Fibroblast of skin of abdomen (primary cell): ENCODE data around the gene EHD3.

Experiments used
- DNase-seq: peaks from one replicate; pipeline ENCODE4 v3.0.0-alpha.2; 2013

EHD3 gene

DNA sequence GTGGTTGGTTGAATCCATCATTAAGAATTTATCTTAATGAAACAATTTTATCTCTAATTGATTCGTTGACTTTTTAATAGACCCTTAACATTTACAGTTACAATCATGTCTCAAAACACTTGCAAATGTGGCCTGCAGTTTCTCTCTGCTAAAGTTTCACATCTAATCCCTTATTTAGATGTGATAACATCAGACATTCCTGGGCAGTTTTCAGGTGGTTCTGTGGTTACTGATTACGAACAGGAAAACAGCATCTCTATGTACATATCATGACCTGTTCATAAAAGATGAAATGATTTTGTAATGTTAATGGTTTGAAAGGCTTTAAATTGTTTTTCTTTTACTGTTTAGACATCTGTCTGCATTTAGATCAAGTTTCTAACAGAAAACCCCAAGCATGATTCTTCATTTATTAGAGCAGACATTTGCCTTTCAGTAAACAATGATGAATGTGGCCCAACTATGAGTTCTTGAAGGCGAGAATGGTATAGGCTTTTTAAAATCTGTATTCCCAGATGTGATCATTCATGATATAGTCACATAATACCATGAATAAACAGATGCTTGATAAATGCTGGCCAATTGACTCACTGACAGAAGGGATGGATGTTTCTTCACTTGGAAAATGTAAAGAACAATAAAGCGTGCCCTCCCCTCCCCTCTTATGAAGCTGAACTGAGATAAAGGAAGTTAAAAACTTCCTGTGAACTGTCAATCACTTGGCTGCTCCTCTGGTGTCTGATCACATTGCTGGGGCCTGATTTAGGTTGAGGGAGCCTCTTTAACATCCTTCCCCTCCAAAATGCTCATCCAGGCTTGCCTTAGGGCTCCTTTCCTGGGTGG lies 20.1 kb upstream of the EHD3 start:
- DNase-seq, result no peak

DNA sequence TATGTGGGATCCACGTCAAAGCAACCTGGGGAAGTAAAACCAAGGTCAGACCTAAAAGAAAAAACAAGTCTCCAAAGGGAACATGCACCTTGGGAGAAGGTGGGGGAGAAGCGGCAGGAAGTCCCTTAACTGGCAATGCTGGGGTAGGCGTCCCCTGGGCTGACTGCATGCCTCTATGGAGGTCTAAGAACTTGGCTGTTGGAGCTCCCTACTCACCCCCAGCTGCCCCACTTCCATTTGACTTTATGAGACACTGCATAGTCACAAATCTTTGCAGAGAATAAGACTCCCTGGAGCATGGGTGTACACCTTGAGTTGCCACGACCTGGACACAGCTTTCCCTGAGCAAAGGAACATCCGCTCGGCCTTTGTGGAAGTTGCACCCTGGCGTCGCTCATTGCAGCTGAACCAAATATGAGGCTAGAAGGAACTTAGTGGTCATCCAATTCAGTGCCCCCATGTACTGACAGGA lies 19.5 kb upstream of the EHD3 start:
- DNase-seq, result no peak

DNA sequence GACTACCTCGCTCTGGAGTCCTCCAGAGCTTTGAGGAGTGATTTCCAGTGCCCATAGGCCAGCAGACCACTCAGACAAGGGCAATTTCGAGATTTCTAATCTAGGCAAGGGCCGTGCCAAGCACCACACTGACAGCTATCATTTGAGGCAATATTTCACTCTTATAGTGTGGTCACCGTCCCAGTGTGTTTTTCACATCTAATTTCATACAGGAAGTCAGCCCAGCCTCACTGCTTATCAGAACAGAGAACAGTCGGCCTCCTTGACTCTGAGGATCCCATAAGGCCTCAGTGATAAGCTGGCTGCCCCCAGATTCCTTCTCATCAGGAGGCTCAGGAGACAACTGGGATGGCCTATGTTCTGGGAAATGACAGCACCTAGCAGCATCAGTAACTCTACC lies 17.2 kb upstream of the EHD3 start:
- DNase-seq, result no peak

DNA sequence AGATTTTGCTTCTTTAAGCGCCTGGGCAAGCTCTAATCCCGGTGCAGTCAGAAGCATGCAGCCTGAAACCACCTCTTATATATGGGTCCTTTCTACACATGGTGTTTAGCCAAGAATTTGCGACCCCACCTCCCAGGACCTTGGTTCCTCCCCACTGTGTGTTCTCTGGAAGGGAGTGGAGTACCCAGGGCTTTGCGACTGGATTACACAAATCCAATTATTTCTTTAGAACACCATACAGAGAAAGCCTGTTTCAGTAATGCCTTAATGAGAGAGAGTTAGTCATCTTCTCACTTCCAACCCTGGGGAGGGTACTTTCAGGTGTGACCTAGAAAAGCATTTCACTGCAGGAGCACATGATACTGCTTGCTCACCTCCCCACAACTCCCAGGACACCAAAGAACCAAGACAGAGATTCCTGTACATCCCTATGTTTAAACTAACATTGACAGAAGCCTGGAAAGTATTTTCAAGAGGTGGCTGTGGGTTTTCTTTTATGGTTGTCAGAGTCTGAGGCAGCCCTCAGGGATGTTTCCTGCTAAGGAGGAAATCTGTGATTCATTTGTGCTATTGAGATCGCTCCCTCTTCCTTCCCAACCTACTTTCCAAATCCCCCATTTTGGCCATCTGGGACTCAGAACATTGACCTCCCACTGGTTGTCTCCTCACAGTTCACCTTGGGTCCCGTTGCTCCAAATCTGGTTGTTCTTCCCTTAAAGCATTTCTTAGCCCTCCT lies 16.3 kb upstream of the EHD3 start, which contains the start of gene CAPN14:
TSS of gene CAPN14 (minus strand) at position 51 of the 736 bp plus-strand sequence. CDS start 12,068 bp downstream, outside the sequence.
- DNase-seq, result no peak

DNA sequence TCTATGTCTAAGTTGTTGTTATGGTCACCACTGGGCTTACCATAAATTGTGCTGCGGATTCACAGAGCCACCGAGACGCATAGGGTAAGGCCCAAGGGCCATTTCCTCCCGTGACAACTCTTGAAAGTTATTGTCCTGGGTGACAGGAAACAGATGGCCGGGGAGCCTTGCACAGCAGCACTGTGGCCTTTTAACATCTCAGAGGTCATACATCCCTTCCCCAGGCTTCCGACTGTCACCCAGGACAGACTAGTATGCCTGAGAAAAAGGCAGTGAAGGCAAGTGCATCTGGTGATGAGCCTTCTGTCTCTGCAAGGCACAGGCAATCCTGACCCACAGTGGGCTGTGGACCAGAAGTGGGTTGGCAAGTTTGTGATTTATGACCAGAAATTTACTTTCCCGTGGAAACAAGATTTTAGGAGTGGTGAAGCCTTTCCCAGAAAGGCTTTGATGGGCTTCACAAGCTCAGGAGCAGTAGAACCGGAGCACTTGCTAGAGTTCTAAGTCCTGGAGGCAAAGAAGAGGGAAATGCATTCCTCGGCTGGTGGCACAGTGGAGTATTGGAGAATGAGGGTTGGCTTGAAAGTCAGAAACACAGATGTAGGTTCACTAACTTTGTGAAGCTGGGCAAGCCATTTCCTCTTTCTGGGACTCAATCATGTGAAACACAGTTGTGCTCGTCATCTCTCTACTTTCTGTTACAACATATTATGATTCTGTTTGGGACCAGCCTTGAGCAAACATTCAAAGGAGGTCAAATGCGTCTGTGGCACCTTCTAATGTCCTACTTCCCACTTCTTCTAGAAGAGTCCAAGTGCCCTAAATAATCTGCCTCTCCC lies 14.6 kb upstream of the EHD3 start:
- no peak for DNase-seq

DNA sequence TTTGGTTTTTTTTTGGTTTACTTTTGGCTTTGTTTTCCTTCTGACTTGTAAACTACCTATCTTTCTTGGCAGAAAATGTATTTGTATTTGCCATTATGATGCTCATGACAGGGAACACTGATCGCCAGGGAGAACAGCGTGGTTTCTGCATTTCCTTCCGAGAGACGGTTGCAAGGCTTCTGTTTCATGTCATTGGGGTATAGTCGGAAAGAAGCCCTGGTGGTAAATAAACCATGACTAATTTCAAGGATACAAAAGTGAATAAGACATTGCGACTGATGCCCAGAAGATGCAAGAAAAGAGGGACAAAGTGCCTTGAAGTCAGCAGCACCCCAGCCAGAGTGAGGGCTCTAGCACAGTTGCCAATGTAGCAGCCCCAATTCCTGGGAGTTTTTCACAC lies 12.4 kb upstream of the EHD3 start:
- DNase-seq, result no peak

DNA sequence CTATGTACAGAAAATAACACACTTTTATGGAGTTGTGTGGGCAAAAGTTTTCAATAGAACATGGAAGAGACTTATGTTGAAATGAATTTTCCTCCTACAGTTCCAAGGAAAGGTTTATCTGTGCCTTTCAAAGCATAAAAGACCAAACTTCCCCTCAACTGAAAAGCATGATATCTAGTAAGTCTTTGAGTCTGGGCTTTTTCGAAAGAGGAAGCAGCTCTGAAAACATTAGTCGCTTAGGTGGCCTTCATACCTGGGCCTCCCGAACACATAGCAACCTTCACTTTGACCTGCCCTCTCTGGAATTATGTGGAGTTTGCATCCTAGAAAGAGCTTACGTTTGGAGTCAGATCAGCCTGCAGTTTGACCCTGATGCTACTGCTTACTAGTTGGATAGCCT lies 11.9 kb upstream of the EHD3 start:
- no peak for DNase-seq

DNA sequence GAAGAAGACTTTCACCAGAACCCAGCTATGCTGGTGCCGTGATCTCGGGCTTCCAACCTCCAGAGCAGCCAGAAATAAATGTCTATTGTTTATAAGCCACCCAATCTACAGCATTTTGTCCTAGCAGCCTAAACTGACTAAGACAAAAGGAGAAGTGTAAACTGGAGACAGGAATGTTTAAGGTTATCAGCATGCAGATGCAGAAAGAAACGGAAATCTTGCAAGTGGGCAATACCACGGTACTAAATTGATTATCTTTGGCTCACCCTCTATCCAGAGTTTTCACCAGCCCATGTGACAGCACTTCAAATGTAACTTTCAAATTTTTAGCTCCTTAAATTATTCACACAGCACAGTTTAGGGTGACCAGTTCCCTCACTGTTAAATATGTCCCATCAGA lies 10.9 kb upstream of the EHD3 start:
- DNase-seq, result no peak

DNA sequence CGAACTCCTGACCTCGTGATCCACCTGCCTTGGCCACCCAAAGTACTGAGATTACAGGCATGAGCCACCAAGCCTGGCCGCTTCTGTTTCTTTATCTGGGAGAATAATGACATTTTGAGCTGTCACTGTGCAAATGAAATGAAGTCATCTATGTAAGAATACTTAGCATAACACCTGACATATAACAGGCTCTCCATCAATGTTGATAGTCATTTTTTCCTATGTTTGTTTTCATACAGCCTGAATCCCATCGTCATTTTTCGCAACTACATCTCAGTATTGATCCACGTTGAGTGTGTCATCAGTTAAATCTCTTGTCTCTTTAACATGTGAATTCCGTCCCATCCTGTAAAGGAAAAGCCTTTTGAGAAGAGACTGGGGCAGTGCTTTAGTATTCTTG lies 10.2 kb upstream of the EHD3 start:
- DNase-seq, result no peak

DNA sequence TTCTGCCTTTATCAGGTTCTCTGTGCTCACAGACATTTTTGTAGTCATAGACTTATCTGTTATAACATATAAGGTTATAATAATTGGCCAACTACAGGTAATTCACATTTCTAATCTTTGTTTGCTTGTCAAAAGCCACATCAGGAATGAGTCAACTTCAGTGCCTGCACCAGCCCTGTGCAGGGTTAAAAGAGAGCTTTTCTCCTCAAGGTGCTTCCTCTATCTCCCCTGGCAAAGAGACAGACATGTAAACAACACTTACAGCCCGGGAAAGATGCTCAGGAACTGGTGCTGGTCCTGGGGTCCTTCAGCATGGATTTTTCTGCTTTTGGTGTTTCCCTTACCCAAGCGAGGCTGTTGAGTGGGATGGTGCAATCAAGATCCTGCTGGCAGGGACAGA lies 7.7 kb upstream of the EHD3 start:
- DNase-seq, result no peak

DNA sequence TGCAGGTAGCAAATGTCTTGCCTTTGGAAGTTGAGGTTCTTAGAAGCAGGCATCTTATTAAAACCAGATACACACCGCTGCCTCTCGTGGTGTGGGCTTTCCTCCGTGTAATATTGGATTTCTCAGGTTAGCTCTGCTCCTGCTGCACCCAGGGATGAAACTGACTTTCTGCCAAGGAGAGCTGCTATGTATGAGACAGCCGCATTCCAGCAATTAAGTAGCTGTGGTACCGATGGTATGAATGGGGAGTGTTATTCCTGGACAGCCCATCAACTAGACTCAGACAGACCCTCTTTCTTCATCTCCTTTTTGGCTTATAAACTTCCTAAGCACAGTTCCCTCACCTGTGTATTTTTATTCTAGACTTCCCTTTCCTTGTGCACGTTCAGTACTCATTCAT lies 6.8 kb upstream of the EHD3 start:
- peak; percentile 17 for DNase-seq

DNA sequence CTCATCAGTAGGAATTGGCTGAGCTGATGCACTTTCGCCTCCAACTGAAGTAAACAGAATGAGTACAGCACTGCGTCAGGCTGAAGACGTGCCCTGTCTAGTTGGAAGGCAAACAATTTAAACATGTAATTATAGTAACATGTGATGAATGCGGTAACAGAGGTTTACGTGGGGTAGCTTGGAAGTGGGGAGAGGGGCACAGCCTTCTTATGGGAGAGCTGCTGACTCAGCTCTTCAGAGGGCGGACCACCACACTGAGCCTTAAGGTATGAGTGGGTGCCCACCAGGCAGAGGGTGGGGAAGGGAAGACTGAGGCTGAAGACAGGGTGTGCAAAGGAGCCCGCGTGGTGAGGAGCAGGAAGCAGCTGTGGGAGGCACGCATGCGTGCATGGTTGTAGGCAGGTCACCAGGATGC lies 6.2 kb upstream of the EHD3 start:
- DNase-seq, result no peak

DNA sequence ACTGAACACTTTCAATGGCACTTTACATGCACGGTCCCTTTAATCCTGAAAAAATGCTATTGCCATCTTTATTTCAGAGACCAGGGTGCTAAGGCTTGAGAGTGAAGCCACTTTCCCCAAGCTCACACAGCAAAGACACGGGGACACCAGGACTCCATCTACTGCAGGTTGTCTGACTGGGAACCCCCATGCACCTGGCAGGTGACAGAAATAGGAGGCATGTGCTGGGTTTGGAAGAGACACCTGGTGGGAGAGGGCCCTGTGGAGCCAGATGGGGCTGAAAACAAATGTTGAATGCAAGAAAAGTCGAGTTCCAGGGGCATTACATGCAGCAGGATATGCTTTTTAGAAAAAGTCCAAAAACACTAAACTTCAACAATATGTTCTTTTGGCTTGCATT lies 5.2 kb upstream of the EHD3 start:
- no peak for DNase-seq

DNA sequence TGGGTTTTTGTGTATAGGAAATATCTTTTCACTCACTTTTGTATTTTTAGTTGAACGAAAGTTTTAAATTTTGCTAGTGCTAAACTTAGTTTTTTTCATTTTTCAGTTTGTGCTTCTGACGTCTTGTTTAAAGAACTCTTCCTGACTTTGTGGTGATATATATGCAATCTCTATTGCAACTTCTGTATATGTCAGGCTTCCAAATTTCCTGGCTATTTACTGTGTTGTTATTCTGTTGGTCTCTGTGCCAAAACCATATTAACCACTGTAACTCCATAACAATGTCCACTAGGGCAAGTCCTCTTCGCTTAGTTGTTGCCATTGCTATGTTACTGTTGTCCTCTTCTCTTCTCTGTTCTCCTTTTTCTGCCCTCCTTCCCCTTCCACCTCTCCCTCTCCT lies 3.2 kb upstream of the EHD3 start:
- no peak for DNase-seq

DNA sequence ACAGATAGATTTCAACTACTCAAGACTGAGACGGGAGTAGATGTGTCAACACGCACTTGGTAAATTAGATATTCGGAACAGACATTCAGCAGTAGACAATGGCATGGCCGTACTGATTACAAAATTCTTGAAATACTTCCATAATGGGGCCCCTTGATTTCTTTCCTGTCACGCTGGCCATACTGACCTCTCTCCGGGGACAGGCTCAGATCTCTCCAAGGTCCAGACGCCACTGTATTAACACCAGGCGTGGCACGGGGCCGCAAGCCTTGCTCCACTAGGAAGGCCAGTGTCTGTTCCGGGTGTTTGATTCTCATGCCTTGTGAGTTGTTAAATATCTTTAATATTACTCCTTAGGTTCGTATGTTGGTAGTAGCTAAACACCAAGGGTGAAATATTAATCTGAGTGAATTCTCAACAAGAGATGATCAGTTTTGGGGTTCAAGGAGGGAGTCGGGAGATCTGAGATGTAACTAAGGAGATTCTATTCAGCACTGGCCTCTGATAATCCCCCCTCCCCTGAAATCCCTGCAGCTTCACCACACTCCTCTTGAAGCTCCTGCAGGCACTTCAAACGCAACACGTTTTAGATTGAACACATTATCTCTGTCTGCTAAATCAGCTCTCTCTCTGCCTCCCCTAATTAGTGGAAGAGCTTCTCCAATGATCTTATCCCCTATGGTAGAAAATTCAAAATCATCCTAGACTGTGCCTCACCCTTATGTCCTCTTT lies 2.2 kb upstream of the EHD3 start:
- no peak for DNase-seq

DNA sequence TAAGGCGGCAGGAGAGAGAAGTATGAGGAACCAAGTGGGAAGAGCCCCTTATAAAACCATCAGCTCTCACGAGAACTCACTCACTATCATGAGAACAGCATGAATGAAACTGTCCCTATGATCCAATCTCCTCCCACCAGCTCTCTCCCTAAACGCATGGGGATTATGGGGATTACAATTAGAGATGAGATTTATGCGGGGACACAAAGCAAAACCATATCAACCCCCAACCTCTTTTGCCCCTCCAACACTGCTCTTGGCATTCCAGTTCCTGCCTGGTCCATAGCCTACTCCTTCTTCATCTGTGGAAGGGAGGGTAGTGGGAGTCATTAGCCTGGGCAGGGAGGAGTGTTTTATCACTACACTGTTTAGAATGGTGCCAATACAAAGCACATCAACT lies 1.4 kb upstream of the EHD3 start:
- no peak for DNase-seq

DNA sequence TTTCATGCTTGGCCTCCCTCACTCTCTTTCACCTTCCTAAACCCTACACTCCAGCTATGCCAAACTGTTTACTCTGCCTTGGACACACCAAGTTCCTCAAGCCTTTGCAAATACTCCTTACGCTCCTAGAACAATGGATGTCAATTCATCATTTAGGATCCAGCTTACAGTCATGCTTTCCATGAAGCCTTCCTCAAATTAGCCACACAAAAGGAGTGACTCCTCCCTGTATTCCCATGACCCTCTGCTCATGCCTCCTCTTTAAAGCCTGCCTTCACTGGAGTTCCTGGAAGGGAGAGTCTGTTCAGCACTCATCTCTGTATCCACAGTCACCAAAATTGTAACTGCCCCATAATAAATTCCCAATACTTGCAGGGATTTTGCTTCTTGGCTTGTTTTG lies 721 bp upstream of the EHD3 start:
- no peak for DNase-seq

DNA sequence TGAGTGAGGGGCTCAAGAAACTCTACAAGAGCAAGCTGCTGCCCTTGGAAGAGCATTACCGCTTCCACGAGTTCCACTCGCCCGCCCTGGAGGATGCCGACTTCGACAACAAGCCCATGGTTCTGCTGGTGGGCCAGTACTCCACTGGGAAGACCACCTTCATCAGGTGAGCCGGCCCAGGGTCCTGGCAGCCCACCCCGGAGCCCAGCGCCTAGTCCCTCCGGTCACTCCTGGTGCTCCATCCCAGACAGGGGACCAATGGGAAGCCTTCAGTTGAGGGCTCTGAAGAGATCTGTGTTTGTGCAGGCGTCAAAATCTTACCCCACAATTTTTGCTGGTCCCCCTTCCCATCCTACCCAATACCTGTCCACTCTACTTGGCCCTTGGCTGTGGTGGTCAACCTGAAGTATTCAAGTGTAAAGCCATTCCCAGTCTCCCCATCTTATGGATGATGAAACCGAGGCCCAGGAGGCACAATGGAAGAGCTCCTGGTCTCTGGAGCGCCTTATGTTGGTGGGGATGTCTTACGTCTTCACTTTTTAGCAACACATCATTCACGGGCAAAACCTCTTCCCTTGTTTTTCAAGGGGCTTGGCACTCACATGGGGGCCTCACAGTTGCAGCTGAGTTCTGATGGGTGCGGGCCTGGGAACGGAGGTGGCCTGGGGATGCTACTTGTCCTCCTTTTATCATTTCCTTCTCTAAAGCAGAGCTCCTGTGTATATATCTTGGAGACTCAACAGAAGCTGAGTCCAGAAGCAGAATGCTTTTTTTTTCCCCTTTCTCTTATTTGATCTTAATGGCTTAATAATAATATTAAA lies 941 bp downstream of the EHD3 start:
- no peak for DNase-seq

DNA sequence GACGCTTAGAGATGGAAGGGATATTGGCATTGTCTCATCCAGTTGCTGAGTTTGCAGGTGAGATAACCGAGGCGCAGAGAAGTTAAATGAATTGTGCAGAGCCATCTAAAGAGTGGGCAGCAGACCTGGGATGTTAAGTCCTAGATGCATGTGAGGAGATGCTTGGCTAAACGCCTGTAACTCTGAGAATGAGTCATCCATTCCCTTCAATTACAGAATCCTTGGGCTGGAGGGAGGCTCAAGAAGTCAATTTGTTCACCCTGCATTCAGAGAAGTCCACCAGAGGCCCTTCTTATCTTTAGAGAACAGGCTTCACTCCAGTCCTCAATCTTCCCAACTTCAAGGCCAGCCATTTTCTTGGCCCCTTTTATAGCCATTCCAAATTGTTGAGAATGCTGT lies 1.6 kb downstream of the EHD3 start:
- DNase-seq, result peak; percentile 87

DNA sequence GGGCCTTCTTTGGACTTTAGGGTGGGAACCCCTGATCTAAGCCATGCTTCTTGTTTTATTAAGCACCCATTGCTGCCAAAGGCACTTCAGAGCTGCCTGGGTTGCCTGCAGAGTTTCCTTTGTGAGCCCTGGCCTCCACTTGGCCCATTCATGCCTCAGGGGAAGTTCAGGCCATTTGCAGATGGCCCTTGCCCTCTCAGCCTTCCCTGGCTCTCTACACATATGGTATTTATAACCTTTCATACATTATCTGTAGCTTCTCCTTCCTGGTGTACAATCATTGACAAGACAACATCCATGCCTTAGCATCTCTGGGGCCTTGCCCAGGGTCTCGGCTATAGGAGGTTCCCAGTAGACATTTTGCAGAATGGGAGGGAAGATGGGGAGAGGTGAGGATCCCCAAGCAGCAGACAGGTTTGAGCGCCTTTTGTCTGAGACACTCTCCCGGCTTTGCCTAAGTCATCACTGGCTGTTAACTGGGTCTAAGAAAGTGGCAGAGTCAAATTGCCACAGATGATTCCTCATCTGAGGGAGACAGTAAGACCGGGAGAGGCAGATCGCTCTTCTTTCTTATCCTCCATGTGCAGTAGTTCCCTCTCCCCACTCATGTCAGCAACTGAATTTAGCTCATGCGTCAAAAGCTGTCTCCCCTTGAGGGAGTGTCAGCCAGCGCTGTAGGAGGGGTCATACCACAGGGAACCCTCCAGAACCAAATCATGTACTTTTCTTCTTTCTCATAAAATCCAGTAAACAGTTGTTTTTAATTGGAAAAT lies 2.7 kb downstream of the EHD3 start:
- DNase-seq, result no peak
